IPS-20b (cell line): ENCODE data around the gene IMPACT.

Experiments
- H3K27ac ChIP-seq: one replicate; pipeline ENCODE4 v1.5.1; 2013; ENCODE audit warnings: low read length
- H3K27me3 ChIP-seq: 2 replicates; pipeline ENCODE4 v1.6.1; 2013; ENCODE audit warnings: mild to moderate bottlenecking, low read length, inconsistent platforms; ENCODE audit not compliant: insufficient read depth
- H3K36me3 ChIP-seq: 2 replicates; pipeline ENCODE4 v1.6.1; 2013; ENCODE audit warnings: low read depth, mild to moderate bottlenecking, inconsistent platforms, low read length, moderate library complexity; ENCODE audit not compliant: insufficient read depth
- H3K4me1 ChIP-seq: 2 replicates; pipeline ENCODE4 v1.6.1; 2013; ENCODE audit warnings: mild to moderate bottlenecking, control low read depth, inconsistent platforms, low read length, moderate library complexity; ENCODE audit not compliant: insufficient read depth
- H3K4me3 ChIP-seq: 2 replicates; pipeline ENCODE4 v1.5.1; 2013; ENCODE audit warnings: mild to moderate bottlenecking, low read length, inconsistent platforms
- H3K9ac ChIP-seq: 2 replicates; pipeline ENCODE4 v1.6.1; 2013; ENCODE audit warnings: low read depth, mild to moderate bottlenecking, inconsistent platforms, low read length, moderate library complexity
- H3K9me3 ChIP-seq: 2 replicates; pipeline ENCODE4 v1.6.1; 2013; ENCODE audit warnings: mild to moderate bottlenecking, low read depth, low read length, inconsistent platforms; ENCODE audit not compliant: insufficient read depth

IMPACT gene

GRCh38 chr18:24427484-24427883, 1.0 kb downstream of the IMPACT start:
- H3K27ac ChIP-seq = peak overlapping the region; percentile 41
- H3K9ac ChIP-seq = peak overlapping the region; percentile 95; the same call in 1 of the 2 replicates

GRCh38 chr18:24428709-24429108, 2.2 kb downstream of the IMPACT start:
- Histone ChIP-seq H3K9me3 (no peaks in the 10 kb centered on the region), H3K27me3 (0 out of 2 replicates have a peak, but pooled peaks cover 4% of the 10 kb centered on the region), H3K9ac (no peak overlapping the region; the same call in 1 of the 2 replicates), H3K27ac (peak overlapping the region; percentile 41), H3K4me1 (peaks cover 12% of the 10 kb centered on the region), H3K4me3 (peak overlapping the region; percentile 89), H3K36me3 (peaks cover 36% of the 10 kb centered on the region)

More at GRCh38 chr18:24427484-24427883, 1.0 kb downstream of the IMPACT start:
- Histone ChIP-seq H3K36me3 (peaks cover 29% of the 10 kb centered on the region), H3K4me3 (peak overlapping the region; percentile 89), H3K4me1 (peaks cover 12% of the 10 kb centered on the region), H3K27me3 (0 out of 2 replicates have a peak, but pooled peaks cover 4% of the 10 kb centered on the region), H3K9me3 (no peaks in the 10 kb centered on the region)

- 0 out of 2 replicates have a peak, but pooled peaks cover 4% of the 10 kb centered on the region for H3K27me3 ChIP-seq
- H3K27ac ChIP-seq = no peak overlapping the region
- no peak overlapping the region for H3K9ac ChIP-seq
- H3K9me3 ChIP-seq = no peaks in the 10 kb centered on the region
- H3K4me1 ChIP-seq = peaks cover 12% of the 10 kb centered on the region
- peaks cover 41% of the 10 kb centered on the region for H3K36me3 ChIP-seq
- H3K4me3 ChIP-seq = no peak overlapping the region
Measured at GRCh38 chr18:24429188-24429587, 2.7 kb downstream of the IMPACT start.

- Histone ChIP-seq H3K9me3 (no peaks in the 10 kb centered on the region), H3K4me3 (no peak overlapping the region), H3K27me3 (no peaks in the 10 kb centered on the region), H3K27ac (no peak overlapping the region), H3K4me1 (peaks cover 8% of the 10 kb centered on the region; the same call in 1 of the 2 replicates), H3K9ac (no peak overlapping the region), H3K36me3 (peaks cover 65% of the 10 kb centered on the region)
Measured at GRCh38 chr18:24432618-24433017, 6.1 kb downstream of the IMPACT start.

- Histone ChIP-seq H3K4me3 (no peak overlapping the region), H3K27me3 (no peaks in the 10 kb centered on the region), H3K36me3 (peaks cover 80% of the 10 kb centered on the region), H3K4me1 (no peaks in the 10 kb centered on the region), H3K9ac (no peak overlapping the region), H3K9me3 (no peaks in the 10 kb centered on the region), H3K27ac (no peak overlapping the region)
Measured at GRCh38 chr18:24436939-24437338, 10.5 kb downstream of the IMPACT start.

- Histone ChIP-seq H3K27ac (no peak overlapping the region), H3K27me3 (no peaks in the 10 kb centered on the region), H3K36me3 (peaks cover 96% of the 10 kb centered on the region), H3K9me3 (no peaks in the 10 kb centered on the region), H3K4me3 (no peak overlapping the region), H3K9ac (no peak overlapping the region), H3K4me1 (no peaks in the 10 kb centered on the region)
Measured at GRCh38 chr18:24443870-24444269, 17.4 kb downstream of the IMPACT start.

- H3K9me3 ChIP-seq = no peaks in the 10 kb centered on the region
- no peaks in the 10 kb centered on the region for H3K4me1 ChIP-seq
- no peak overlapping the region for H3K27ac ChIP-seq
- peaks cover 99% of the 10 kb centered on the region for H3K36me3 ChIP-seq
- no peaks in the 10 kb centered on the region for H3K27me3 ChIP-seq
- no peak overlapping the region for H3K9ac ChIP-seq
- H3K4me3 ChIP-seq = no peak overlapping the region
Measured at GRCh38 chr18:24446453-24446852, 20.0 kb downstream of the IMPACT start.

GRCh38 chr18:24446953-24447538, 20.6 kb downstream of the IMPACT start:
- no peak overlapping the region for H3K27ac ChIP-seq
- H3K36me3 ChIP-seq = peaks cover 99% of the 10 kb centered on the region
- H3K4me1 ChIP-seq = no peaks in the 10 kb centered on the region
- H3K9me3 ChIP-seq = no peaks in the 10 kb centered on the region
- H3K4me3 ChIP-seq = no peak overlapping the region
- no peak overlapping the region for H3K9ac ChIP-seq
- no peaks in the 10 kb centered on the region for H3K27me3 ChIP-seq

- Histone ChIP-seq H3K4me1 (no peaks in the 10 kb centered on the region), H3K9me3 (no peaks in the 10 kb centered on the region), H3K36me3 (peaks cover 92% of the 10 kb centered on the region), H3K27ac (no peak overlapping the region), H3K27me3 (no peaks in the 10 kb centered on the region), H3K4me3 (no peak overlapping the region), H3K9ac (no peak overlapping the region)
Measured at GRCh38 chr18:24447961-24448360, 21.5 kb downstream of the IMPACT start.

GRCh38 chr18:24456549-24456948, 30.1 kb downstream of the IMPACT start:
- H3K4me1 ChIP-seq = no peaks in the 10 kb centered on the region
- no peaks in the 10 kb centered on the region for H3K27me3 ChIP-seq
- no peaks in the 10 kb centered on the region for H3K9me3 ChIP-seq

GRCh38 chr18:24459772-24460171, 33.3 kb downstream of the IMPACT start:
- no peak overlapping the region for H3K9ac ChIP-seq
- no peak overlapping the region for H3K4me3 ChIP-seq
- no peaks in the 10 kb centered on the region for H3K27me3 ChIP-seq
- H3K27ac ChIP-seq = no peak overlapping the region
- H3K36me3 ChIP-seq = 0 out of 2 replicates have a peak, but pooled peaks cover 3% of the 10 kb centered on the region
- H3K9me3 ChIP-seq = no peaks in the 10 kb centered on the region
- peaks cover 5% of the 10 kb centered on the region; the same call in 1 of the 2 replicates for H3K4me1 ChIP-seq

More at GRCh38 chr18:24456549-24456948, 30.1 kb downstream of the IMPACT start:
- H3K36me3 ChIP-seq = peaks cover 17% of the 10 kb centered on the region
- H3K9ac ChIP-seq = no peak overlapping the region
- no peak overlapping the region for H3K27ac ChIP-seq
- H3K4me3 ChIP-seq = no peak overlapping the region

GRCh38 chr18:24460388-24460787, 33.9 kb downstream of the IMPACT start, which contains the start of gene HRH4:
Gene HRH4, plus strand, starts transcription at chr18:24460637. Its CDS starts 92 bp downstream, at chr18:24460729.
- no peak within 1 kb of the TSS for H3K9ac ChIP-seq
- 0 out of 2 replicates have a peak, but pooled peaks cover 3% of the 10 kb centered on the region for H3K36me3 ChIP-seq
- H3K27ac ChIP-seq = no peak within 1 kb of the TSS
- peaks cover 5% of the 10 kb centered on the region; the same call in 1 of the 2 replicates for H3K4me1 ChIP-seq
- H3K27me3 ChIP-seq = no peaks in the 10 kb centered on the region
- no peak within 1 kb of the TSS for H3K4me3 ChIP-seq
- no peaks in the 10 kb centered on the region for H3K9me3 ChIP-seq
